Stomach (tissue), 9 donors: ENCODE measurements around the gene AAMDC. TPM values are rescaled to one million over a fixed set of nuclear protein-coding genes. Genes with fewer than 3 reads are reported as not detected.
A peak's percentile ranks its signal among the peaks of the same experiment; 100 is the strongest.
"Not testable (repeated sequence)": the region's sequence is repeated elsewhere in the genome, so short reads cannot be mapped to it uniquely, and the experiment has no call there.

ENCODE experiments used
- DNase-seq, 2 donors: peaks; one replicate each; pipeline versions ENCODE4 v3.0.0 to v3.0.0-alpha.2; 2013 to 2019
- H3K27ac ChIP-seq, 5 donors: fragments of 200-600 bp in 4 of 5; sonication (generic) in 4 of 5; one replicate each; pipeline ENCODE4 v1.5.1; 2013 to 2019; ENCODE audit warnings: mild to moderate bottlenecking in 1 of 5, moderate library complexity in 1 of 5
- H3K27me3 ChIP-seq, 3 donors: fragments of 200-600 bp; sonication (generic); one replicate each; pipeline ENCODE4 v1.5.1; 2017 to 2019; ENCODE audit warnings: mixed run types in 1 of 3
- H3K36me3 ChIP-seq, 4 donors: fragments of 200-600 bp; sonication (generic); 1 replicate in 3 of 4; 2 replicates in 1 of 4; pipeline ENCODE4 v1.5.1; 2016 to 2019
- H3K4me1 ChIP-seq, 4 donors: fragments of 200-600 bp; sonication (generic); one replicate each; pipeline ENCODE4 v1.5.1; 2016 to 2019
- H3K4me3 ChIP-seq, 4 donors: fragments of 200-600 bp; sonication (generic) in 3 of 4; one replicate each; pipeline ENCODE4 v1.5.1; 2016 to 2019; ENCODE audit warnings: mild to moderate bottlenecking in 1 of 4
- H3K9me3 ChIP-seq, 4 donors: fragments of 200-600 bp; sonication (generic); one replicate each; pipeline ENCODE4 v1.5.1; 2016 to 2019
- CTCF ChIP-seq, 7 experiments: fragments of 450-650 bp in 4 of 7; fragments of 200-600 bp in 3 of 7; sonication (generic) in 3 of 7; IDR thresholded peaks; one replicate each; pipeline ENCODE4 v1.5.1; 2016 to 2019; ENCODE audit warnings: antibody characterized with exemption in 7 of 7, control low read depth in 2 of 7, mild to moderate bottlenecking in 1 of 7
- EP300 ChIP-seq: sonication (generic); formaldehyde crosslinking; IDR thresholded peaks from one replicate; pipeline ENCODE4 v1.6.1; 2017; ENCODE audit warnings: antibody characterized with exemption
- POLR2A ChIP-seq, 4 donors: fragments of 450-650 bp; IDR thresholded peaks; one replicate each; pipeline ENCODE4 v1.6.1; 2016; ENCODE audit warnings: antibody characterized with exemption in 4 of 4, control low read depth in 2 of 4, mild to moderate bottlenecking in 1 of 4, moderate library complexity in 1 of 4
- POLR2AphosphoS5 ChIP-seq, 3 donors: sonication (generic); formaldehyde crosslinking; IDR thresholded peaks; one replicate each; pipeline ENCODE4 v1.6.1; 2016; ENCODE audit warnings: antibody characterized with exemption in 3 of 3
- WGBS, 5 donors: extraction: QIAGEN DNeasy Blood & Tissue Kit in 3 of 5; methylation state at CpG; one replicate each; pipeline versions ENCODE4 v1.1.5 to v1.1.7; 2013 to 2018; 5-methylcytosine and 5-hydroxymethylcytosine counted together
- intact Hi-C: fragments of 100-400 bp; cut with DNase I; formaldehyde crosslinking; loops from one replicate; pipeline ENCODE4 v1.15.1; 2023; ENCODE audit warnings: low total_unique reads
- polyA plus RNA-seq, 3 donors: library from polyadenylated mRNA; stranded (reverse); fragments of 200-250 nt; gene quantifications; one replicate each; pipeline ENCODE4 v1.2.3, GENCODE V29; 2013
- total RNA-seq, 5 donors: library from RNA; depleted of rRNA; stranded (reverse); fragments of >200 nt; gene quantifications; one replicate each; pipeline versions ENCODE4 v1.1.0 to v1.2.3, GENCODE V29; 2014 to 2016
- donor health status: healthy with polysubstance abuse.
- donor health status: Bipolar disorder and iron deficiency.
- donor health status: healthy.

AAMDC gene
- total and polyA plus RNA-seq, 8 donors = 2.2 to 127 (median 32.7) TPM; not detected in 1

- TF ChIP-seq CTCF (IDR thresholded peaks at IDR 0.05) (no peak), EP300 (no peak), POLR2A (IDR thresholded peaks at IDR 0.05) (no peak), POLR2AphosphoS5 (IDR thresholded peaks at IDR 0.05) (no peak)
- intact Hi-C loops = no loop called here
- 83 to 97% (median 96%) methylated on average over 3 of the region's 3 CpGs for WGBS, 5 donors
- Histone ChIP-seq H3K27me3 (no peaks in the 10 kb centered on the region), H3K4me3 (no peak overlapping the region), H3K9me3 (no peaks in the 10 kb centered on the region), H3K4me1 (peaks cover 0 to 12% (median 5%) of the 10 kb centered on the region in 4 donors), H3K27ac (no peak overlapping the region), H3K36me3 (peaks cover 13 to 95% (median 86%) of the 10 kb centered on the region in 4 donors)
- no peak for DNase-seq
Measured at GRCh38 chr11:77874206-77874605, 53.3 kb downstream of the AAMDC start.

GRCh38 chr11:77876045-77876444 is 55.1 kb downstream of the AAMDC start:
- Histone ChIP-seq H3K4me1 (peaks cover 0 to 13% (median 5%) of the 10 kb centered on the region in 4 donors), H3K36me3 (peaks cover 16 to 95% (median 88%) of the 10 kb centered on the region in 4 donors), H3K9me3 (no peaks in the 10 kb centered on the region), H3K4me3 (no peak overlapping the region), H3K27ac (no peak overlapping the region), H3K27me3 (no peaks in the 10 kb centered on the region)
- no peak for DNase-seq
- intact Hi-C loops = no loop called here
- WGBS, 5 donors = 75 to 87% (median 82%) methylated on average over 3 of the region's 3 CpGs
- TF ChIP-seq EP300 (no peak), POLR2A (IDR thresholded peaks at IDR 0.05) (no peak), POLR2AphosphoS5 (IDR thresholded peaks at IDR 0.05) (no peak), CTCF (IDR thresholded peaks at IDR 0.05) (no peak)

- H3K9me3 ChIP-seq, H3K27me3 ChIP-seq, intact Hi-C loops, H3K4me3 ChIP-seq: not testable (repeated sequence)
- DNase-seq = peak in 1 of 2 donors; percentile 20
- peaks cover 0 to 13% (median 5%) of the 10 kb centered on the region in 4 donors for H3K4me1 ChIP-seq
- WGBS, 5 donors = 58 to 92% (median 76%) methylated on average over 4 of the region's 4 CpGs
- peak overlapping the region in 1 of 5 donors; percentile 13 for H3K27ac ChIP-seq
- H3K36me3 ChIP-seq = peaks cover 14 to 98% (median 93%) of the 10 kb centered on the region in 4 donors
Measured at GRCh38 chr11:77878247-77878646, 57.3 kb downstream of the AAMDC start.

GRCh38 chr11:77879218-77879617 is 58.3 kb downstream of the AAMDC start:
- 79 to 89% (median 82%) methylated on average over 3 of the region's 3 CpGs for WGBS, 5 donors
- Histone ChIP-seq H3K4me1 (peaks cover 0 to 13% (median 5%) of the 10 kb centered on the region in 4 donors), H3K27ac (no peak overlapping the region), H3K27me3 (no peaks in the 10 kb centered on the region), H3K36me3 (peaks cover 19 to 99% (median 95%) of the 10 kb centered on the region in 4 donors), H3K9me3 (no peaks in the 10 kb centered on the region), H3K4me3 (no peak overlapping the region)
- TF ChIP-seq EP300 (no peak), POLR2AphosphoS5 (IDR thresholded peaks at IDR 0.05) (no peak), POLR2A (IDR thresholded peaks at IDR 0.05) (no peak), CTCF (IDR thresholded peaks at IDR 0.05) (no peak)
- DNase-seq = peak in 1 of 2 donors; percentile 21
- intact Hi-C loops = no loop called here

GRCh38 chr11:77882396-77882795 is 61.5 kb downstream of the AAMDC start:
- Histone ChIP-seq H3K4me1 (peaks cover 0 to 13% (median 5%) of the 10 kb centered on the region in 4 donors), H3K9me3 (no peaks in the 10 kb centered on the region), H3K27ac (no peak overlapping the region), H3K36me3 (peaks cover 22 to 93% (median 89%) of the 10 kb centered on the region in 4 donors), H3K4me3 (no peak overlapping the region), H3K27me3 (no peaks in the 10 kb centered on the region)
- WGBS, 5 donors = 71 to 93% (median 87%) methylated on average over 3 of the region's 3 CpGs
- TF ChIP-seq EP300 (no peak), POLR2A (IDR thresholded peaks at IDR 0.05) (no peak), POLR2AphosphoS5 (IDR thresholded peaks at IDR 0.05) (no peak), CTCF (IDR thresholded peaks at IDR 0.05) (no peak)
- DNase-seq = no peak
- intact Hi-C loops = no loop called here
